Endothelial cell of umbilical vein (primary cell): Measurements from ENCODE around the gene ADORA2A. TPM values are rescaled to one million over a fixed set of nuclear protein-coding genes. Genes with fewer than 3 reads are reported as not detected.

Source experiments
- polyA plus RNA-seq, 4 experiments: library from polyadenylated mRNA; depleted of rRNA in 3 of 4; stranded (reverse) in 3 of 4; unstranded in 1 of 4; fragments of >200 nt; gene quantifications; 2 replicates each; pipeline versions ENCODE4 v1.2.1 to v1.2.3, GENCODE V29; 2011 to 2012; ENCODE audit warnings: missing spikeins in 1 of 4
- total RNA-seq: library from RNA; stranded (reverse); gene quantifications from 2 replicates; pipeline ENCODE4 v1.2.3, GENCODE V29; 2021

Gene ADORA2A
- total and polyA plus RNA-seq, 2 donors (not counting 3 experiments of a cell fraction or from before 2014, with no cell fraction given) = 20.0 to 33.1 TPM

Other genes starting within 250 kb of the ADORA2A start
- 0.18 and 0.27 TPM in 2 replicates for gene SUSD2, start 246.1 kb upstream of the ADORA2A start, total RNA-seq
- 0.26 and 0.35 TPM in 2 replicates for gene SUSD2, start 246.1 kb upstream of the ADORA2A start, polyA plus RNA-seq
- 35.1 and 45.9 TPM in 2 replicates for gene GGT5, start 182.5 kb upstream of the ADORA2A start, total RNA-seq
- gene GGT5, start 182.5 kb upstream of the ADORA2A start, polyA plus RNA-seq = 293 and 501 TPM in 2 replicates
- gene SPECC1L, start 156.8 kb upstream of the ADORA2A start, total RNA-seq = 63.2 and 79.3 TPM in 2 replicates
- 18.8 and 22.8 TPM in 2 replicates for gene SPECC1L, start 156.8 kb upstream of the ADORA2A start, polyA plus RNA-seq
- 0.30 and 0.80 TPM in 2 replicates for gene UPB1, start 67.7 kb downstream of the ADORA2A start, total RNA-seq
- 0.27 and 0.30 TPM in 2 replicates for gene UPB1, start 67.7 kb downstream of the ADORA2A start, polyA plus RNA-seq
- gene GUCD1, start 127.5 kb downstream of the ADORA2A start, total RNA-seq = 116 and 129 TPM in 2 replicates
- 138 and 164 TPM in 2 replicates for gene GUCD1, start 127.5 kb downstream of the ADORA2A start, polyA plus RNA-seq
- 113 and 121 TPM in 2 replicates for gene SNRPD3, start 128.4 kb downstream of the ADORA2A start, total RNA-seq
- 231 and 253 TPM in 2 replicates for gene SNRPD3, start 128.4 kb downstream of the ADORA2A start, polyA plus RNA-seq
- gene LRRC75B, start 165.5 kb downstream of the ADORA2A start, total RNA-seq = 6.4 and 8.9 TPM in 2 replicates
- 15.0 and 22.0 TPM in 2 replicates for gene LRRC75B, start 165.5 kb downstream of the ADORA2A start, polyA plus RNA-seq
- 1.5 and 1.8 TPM in 2 replicates for gene GGT1, start 175.6 kb downstream of the ADORA2A start, total RNA-seq
- gene GGT1, start 175.6 kb downstream of the ADORA2A start, polyA plus RNA-seq = 1.2 and 2.0 TPM in 2 replicates